ENCODE results near the gene DPEP1.

GRCh38 chr16:89583895-89584644 lies 29.4 kb upstream of the DPEP1 start:
- TF ChIP-seq CTCF (conservative IDR thresholded peaks at IDR 0.05; ENCODE audit: low read length) (no peak), EZH2phosphoT487 (IDR thresholded peaks at IDR 0.05; ENCODE audit: borderline replicate concordance) (no peak)
